Kidney epithelial cell (primary cell): ENCODE data around the gene ADNP2. TPM values are rescaled to one million over a fixed set of nuclear protein-coding genes. Genes with fewer than 3 reads are reported as not detected.

Experiments used
- DNase-seq: peaks from one replicate; pipeline ENCODE4 v3.0.0-alpha.2; 2010; ENCODE audit warnings: low read depth
- H3K27me3 ChIP-seq: 2 replicates; pipeline ENCODE4 v1.6.0; 2011; ENCODE audit warnings: low read length; ENCODE audit not compliant: control insufficient read depth, insufficient read depth
- H3K36me3 ChIP-seq: 2 replicates; pipeline ENCODE4 v1.5.1; 2011; ENCODE audit warnings: low read length; ENCODE audit not compliant: control insufficient read depth, insufficient read depth
- H3K4me3 ChIP-seq: 2 replicates; pipeline ENCODE4 v1.5.1; 2011; ENCODE audit warnings: low read depth, mild to moderate bottlenecking, control low read depth, low read length
- CTCF ChIP-seq: IDR thresholded peaks from 2 replicates; pipeline ENCODE4 v1.5.1; 2011; ENCODE audit warnings: mild to moderate bottlenecking, moderate library complexity, low read length, control low read depth, inconsistent platforms; ENCODE audit not compliant: insufficient read depth, poor library complexity, severe bottlenecking
- total RNA-seq: library from RNA; depleted of rRNA; stranded (reverse); fragments of >200 nt; gene quantifications from 2 replicates; pipeline ENCODE4 v1.2.3, GENCODE V29; 2015

Gene ADNP2
- total RNA-seq, 1 donor from 2014 or later = 21.8 TPM

DNA sequence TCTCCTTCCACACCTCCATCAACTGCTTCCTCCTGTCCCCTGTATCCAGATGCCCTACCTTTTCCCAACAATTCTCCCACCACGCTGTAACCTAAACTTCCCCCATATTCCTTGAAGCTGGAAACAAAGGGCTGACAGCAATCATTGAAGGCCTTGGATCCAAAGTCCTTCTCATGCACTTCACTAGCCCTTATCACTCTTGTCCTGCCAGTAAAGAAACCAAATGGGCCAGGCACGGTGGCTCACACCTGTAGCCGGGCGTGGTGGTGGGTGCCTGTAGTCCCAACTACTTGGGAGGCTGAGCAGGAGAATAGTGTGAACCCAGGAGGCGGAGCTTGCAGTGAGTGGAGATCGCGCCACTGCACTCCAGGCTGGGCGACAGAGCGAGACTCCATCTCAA is 11.9 kb upstream of the ADNP2 start:
- Histone ChIP-seq H3K36me3 (no peaks in the 10 kb centered on the region), H3K27me3 (no peaks in the 10 kb centered on the region), H3K4me3 (no peak overlapping the region)
- no peak for DNase-seq
- TF ChIP-seq CTCF = no peak

GRCh38 chr18:80103231-80103630 is 5.8 kb upstream of the ADNP2 start:
- Histone ChIP-seq H3K4me3 (no peak overlapping the region), H3K27me3 (no peaks in the 10 kb centered on the region), H3K36me3 (no peaks in the 10 kb centered on the region)
- DNase-seq = no peak
- TF ChIP-seq CTCF = no peak

- no peak for TF ChIP-seq CTCF
- no peak for DNase-seq
- Histone ChIP-seq H3K27me3 (no peaks in the 10 kb centered on the region), H3K36me3 (no peaks in the 10 kb centered on the region), H3K4me3 (no peak overlapping the region)
These were observed 4.7 kb upstream of the ADNP2 start for GRCh38 chr18:80104364-80104779.

DNA sequence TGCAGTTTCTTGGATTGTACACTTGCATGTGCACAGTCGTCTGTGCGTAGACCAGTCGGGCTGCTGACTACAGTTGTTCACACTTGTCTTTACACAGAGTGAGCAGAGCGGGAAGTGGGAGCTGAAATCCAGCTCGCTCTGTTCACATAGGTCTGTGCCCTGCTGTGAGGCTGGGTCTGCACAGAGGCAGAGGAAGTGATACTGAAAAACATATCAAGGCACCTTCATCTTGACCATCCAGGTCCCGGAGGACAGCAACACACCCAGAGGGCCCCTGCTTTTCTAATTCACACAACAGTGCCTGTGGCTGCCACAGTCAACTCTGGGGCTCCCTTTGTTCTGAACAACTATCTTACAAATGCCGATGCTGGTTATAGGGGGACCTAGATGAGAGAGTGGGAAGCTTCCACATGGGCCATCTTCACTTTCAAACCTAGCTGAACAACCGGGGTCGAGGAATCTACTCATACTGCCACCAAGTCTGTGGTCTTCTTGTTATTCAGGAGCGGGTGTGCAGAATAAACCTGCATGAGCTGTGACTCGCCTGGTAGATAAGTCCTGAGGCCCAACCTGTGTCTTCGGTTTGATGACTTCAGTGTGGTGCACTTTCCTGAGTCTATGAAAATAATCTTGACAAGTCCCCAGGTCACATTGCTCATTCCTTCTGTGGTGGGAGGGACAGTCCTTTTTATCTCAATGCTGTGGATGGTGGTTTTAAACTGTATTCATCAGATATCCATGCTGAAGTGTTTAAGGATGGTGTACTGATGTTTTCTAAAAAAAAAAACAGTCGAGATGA is 3.5 kb upstream of the ADNP2 start:
- DNase-seq = no peak
- Histone ChIP-seq H3K36me3 (no peaks in the 10 kb centered on the region), H3K27me3 (no peaks in the 10 kb centered on the region), H3K4me3 (no peak overlapping the region)
- no peak for TF ChIP-seq CTCF

GRCh38 chr18:80106482-80107051 is 2.5 kb upstream of the ADNP2 start:
- H3K36me3 ChIP-seq = no peaks in the 10 kb centered on the region
- DNase-seq = no peak
- no peak for TF ChIP-seq CTCF
- H3K27me3 ChIP-seq = no peaks in the 10 kb centered on the region
- no peak overlapping the region for H3K4me3 ChIP-seq
